Activated CD4-positive, alpha-beta T cell treated with anti-CD3 and anti-CD28 coated beads for 36 hours (primary cell): ENCODE measurements around the gene RNASE11. TPM values are rescaled to one million over a fixed set of nuclear protein-coding genes. Genes with fewer than 3 reads are reported as not detected.
"Not testable (repeated sequence)": the region's sequence is repeated elsewhere in the genome, so short reads cannot be mapped to it uniquely, and the experiment has no call there.

ENCODE experiments used
- ATAC-seq: fragments of 200-7000 bp; cut with Tn5 transposase; one replicate; pipeline ENCODE4 v1.10.0; 2021; ENCODE audit warnings: mild to moderate bottlenecking, moderate library complexity
- CTCF ChIA-PET: fragments of 350-600 bp; sonication (Branson Sonifier 250); formaldehyde crosslinking; loops from one replicate; lab custom pipeline; 2021; ENCODE audit warnings: antibody characterized with exemption; lab: Charles Lee
- POLR2A ChIA-PET: fragments of 350-600 bp; sonication (Branson Sonifier 250); formaldehyde crosslinking; loops from one replicate; lab custom pipeline; 2021; ENCODE audit warnings: antibody characterized with exemption, inconsistent platforms; lab: Charles Lee
- DNase-seq: peaks from one replicate; pipeline ENCODE4 v3.0.0-alpha.2; 2020
- H3K27ac Mint-ChIP-seq: one replicate; pipeline ENCODE4 v1.8.0; 2021; ENCODE audit warnings: mixed read lengths
- H3K27me3 Mint-ChIP-seq: one replicate; pipeline ENCODE4 v1.8.0; 2021; ENCODE audit warnings: mixed read lengths
- H3K36me3 Mint-ChIP-seq: one replicate; pipeline ENCODE4 v1.8.0; 2021; ENCODE audit warnings: low read depth, mixed read lengths
- H3K4me1 Mint-ChIP-seq: one replicate; pipeline ENCODE4 v1.8.0; 2021; ENCODE audit warnings: mixed read lengths
- H3K4me3 Mint-ChIP-seq: one replicate; pipeline ENCODE4 v1.8.0; 2021; ENCODE audit warnings: mild to moderate bottlenecking, moderate library complexity, mixed read lengths
- H3K9me3 Mint-ChIP-seq: one replicate; pipeline ENCODE4 v1.8.0; 2021; ENCODE audit warnings: low read depth, mixed read lengths
- intact Hi-C, 2 experiments: fragments of 100-400 bp; cut with DNase I in 1 of 2; cut with micrococcal nuclease in 1 of 2; formaldehyde crosslinking; loops; one replicate each; pipeline versions ENCODE4 v1.14.2 to v1.15.1; 2022 to 2024; cut with DNase I, micrococcal nuclease
- total RNA-seq, 2 experiments: library from RNA; stranded (reverse); gene quantifications; one replicate each; pipeline ENCODE4 v1.2.3, GENCODE V29; 2021

Gene RNASE11
- total RNA-seq, 2 experiments from 2014 or later: not detected

DNA sequence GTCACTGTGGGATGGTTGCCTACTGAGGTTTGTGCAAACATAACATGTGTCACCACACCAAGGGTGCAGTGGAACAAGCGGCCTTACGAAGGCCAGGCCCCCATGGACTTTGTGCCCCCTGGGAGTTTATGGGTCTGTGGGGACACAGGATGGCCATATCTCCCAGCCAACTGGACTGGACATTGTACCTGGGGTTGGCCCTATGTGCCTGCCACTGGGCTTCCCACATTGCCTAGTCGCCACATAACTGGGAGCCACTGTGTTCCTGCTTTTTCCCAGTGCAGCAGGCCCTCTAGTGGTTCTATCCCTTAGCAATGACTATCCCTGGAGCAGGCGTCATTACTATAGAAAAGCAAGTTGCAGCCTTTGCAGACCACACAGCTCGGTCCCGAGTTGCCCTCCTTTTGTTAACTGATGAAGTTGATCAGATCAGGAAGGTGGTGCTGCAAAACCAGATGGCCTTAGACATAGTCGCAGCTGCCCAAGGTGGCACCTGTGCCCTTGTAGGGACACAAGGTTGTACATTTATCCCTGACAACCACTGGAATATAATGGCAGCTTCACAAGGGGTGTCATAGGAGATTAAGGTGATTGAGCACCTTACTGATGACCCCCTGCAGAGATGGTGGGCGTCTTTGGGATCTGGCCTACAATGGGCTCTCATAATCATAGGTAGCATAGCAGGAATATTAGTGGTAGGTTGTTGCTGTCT lies 18.5 kb upstream of the RNASE11 start:
- ATAC-seq (no peak), DNase-seq (no peak)
- Mint-ChIP-seq H3K4me1 (peaks cover 3% of the 10 kb centered on the region), H3K4me3 (no peak overlapping the region), H3K9me3 (no peaks in the 10 kb centered on the region), H3K27me3 (no peaks in the 10 kb centered on the region), H3K36me3 (no peaks in the 10 kb centered on the region), H3K27ac (no peak overlapping the region)
- intact Hi-C loops: no loop called here
- ChIA-PET CTCF (interaction anchor here (0.5 to 5.0 kb wide), 4 partner anchors 85 to 280 kb away, joined by 3 to 61 read pairs (median 3); no protein-coding TSS in a partner anchor), POLR2A (interaction anchor here (0.7 to 1.4 kb wide), 2 partner anchors 86 to 136 kb away, joined by 3 to 5 read pairs; no protein-coding TSS in a partner anchor)

DNA sequence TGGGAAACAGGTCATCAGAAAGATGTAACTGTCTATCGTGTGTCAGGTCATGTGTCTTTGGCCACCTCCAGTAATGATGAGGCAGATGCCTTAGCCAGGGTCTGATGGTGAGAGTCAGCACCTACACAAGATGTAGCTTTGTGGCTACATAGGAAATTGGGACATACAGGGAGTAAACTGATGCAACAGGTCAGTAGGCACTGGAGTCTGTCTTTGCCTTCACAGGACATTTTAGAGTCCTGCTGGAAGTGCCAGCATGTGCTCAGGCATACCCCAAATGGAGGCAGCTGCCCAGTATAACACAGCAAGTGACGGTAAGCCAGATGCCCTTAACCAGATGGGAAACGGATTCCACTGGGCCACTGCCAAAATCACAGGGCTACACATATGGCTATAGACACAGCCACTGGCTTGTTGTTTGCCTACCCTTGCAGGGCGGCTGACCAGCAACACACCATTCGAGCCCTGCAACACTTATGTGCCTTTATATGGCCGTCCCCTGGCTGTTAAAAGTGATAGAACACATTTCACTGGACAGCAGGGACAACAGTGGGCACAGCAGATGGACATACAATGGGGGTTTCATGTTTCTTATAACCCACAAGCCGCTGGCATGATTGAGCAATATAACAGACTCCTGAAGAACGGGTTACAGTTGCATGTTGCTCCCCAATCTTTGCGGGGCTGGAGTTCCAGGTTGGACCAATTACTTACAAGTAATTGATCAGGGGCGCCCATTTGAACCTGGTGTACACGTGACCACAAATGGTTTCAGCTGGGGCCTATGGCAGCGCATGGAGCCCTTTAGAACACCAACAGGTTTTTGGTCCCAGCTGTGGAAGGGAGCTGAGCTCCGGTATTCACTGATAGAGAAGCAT lies 16.3 kb upstream of the RNASE11 start:
- Mint-ChIP-seq H3K27me3 (no peaks in the 10 kb centered on the region), H3K4me1 (peaks cover 3% of the 10 kb centered on the region), H3K9me3 (no peaks in the 10 kb centered on the region), H3K36me3 (no peaks in the 10 kb centered on the region), H3K27ac (no peak overlapping the region), H3K4me3 (no peak overlapping the region)
- ChIA-PET CTCF (interaction anchor here (1.4 kb wide), 1 partner anchor 19 kb away, joined by 3 read pairs; no protein-coding TSS in a partner anchor), POLR2A (no interaction called here)
- intact Hi-C loops: no loop called here
- DNase-seq: no peak
- ATAC-seq: no peak

DNA sequence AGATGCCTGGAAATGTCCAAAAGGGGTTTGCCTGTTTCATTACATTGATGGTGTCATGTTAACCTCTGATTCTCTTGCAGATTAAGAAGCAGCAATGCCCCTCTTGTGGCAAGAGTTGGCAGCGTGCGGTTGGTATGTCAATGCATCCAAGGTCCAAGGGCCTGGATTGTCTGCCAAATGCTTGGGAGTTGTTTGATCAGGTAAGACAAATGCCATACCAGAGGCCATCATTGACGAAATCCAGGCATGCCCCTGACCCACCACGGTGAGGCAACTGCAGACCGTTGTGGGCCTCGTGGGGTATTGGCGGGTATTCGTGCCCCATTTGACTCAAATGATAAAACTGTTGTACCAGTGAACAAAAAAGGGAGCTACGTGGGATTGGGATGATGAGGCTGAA lies 14.8 kb upstream of the RNASE11 start:
- peaks cover 3% of the 10 kb centered on the region for H3K4me1 Mint-ChIP-seq
- DNase-seq (no peak), ATAC-seq (no peak)
- intact Hi-C loops: no loop called here
- ChIA-PET CTCF (no interaction called here), POLR2A (no interaction called here)
- no peaks in the 10 kb centered on the region for H3K9me3 Mint-ChIP-seq
- H3K36me3 Mint-ChIP-seq: no peaks in the 10 kb centered on the region
- no peak overlapping the region for H3K27ac Mint-ChIP-seq
- H3K27me3 Mint-ChIP-seq: no peaks in the 10 kb centered on the region
- H3K4me3 Mint-ChIP-seq: no peak overlapping the region

DNA sequence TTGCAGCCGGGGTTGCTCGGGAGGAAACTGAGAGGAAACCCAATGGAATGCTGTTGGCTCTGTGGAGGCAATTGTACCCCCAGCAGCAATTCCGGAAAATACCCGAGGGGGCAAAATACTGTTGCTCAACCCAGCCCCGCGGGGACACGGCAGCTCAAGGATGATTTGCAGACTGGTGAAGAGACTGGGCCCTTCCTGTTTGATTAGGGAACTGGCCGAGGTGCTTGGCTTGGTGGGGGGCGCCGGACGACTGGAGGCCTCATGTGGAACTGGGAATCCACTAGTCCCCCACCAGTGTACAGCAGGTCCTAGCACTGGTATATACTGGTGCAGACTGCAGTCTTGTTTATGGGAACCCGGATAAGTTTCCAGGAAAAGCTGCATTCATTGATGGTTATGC lies 13.7 kb upstream of the RNASE11 start:
- Mint-ChIP-seq H3K4me1 (no peaks in the 10 kb centered on the region), H3K4me3 (no peak overlapping the region), H3K36me3 (no peaks in the 10 kb centered on the region), H3K9me3 (no peaks in the 10 kb centered on the region), H3K27ac (no peak overlapping the region), H3K27me3 (no peaks in the 10 kb centered on the region)
- intact Hi-C loops: no loop called here
- DNase-seq (no peak), ATAC-seq (no peak)
- POLR2A ChIA-PET: no interaction called here
- CTCF ChIA-PET: no interaction called here

DNA sequence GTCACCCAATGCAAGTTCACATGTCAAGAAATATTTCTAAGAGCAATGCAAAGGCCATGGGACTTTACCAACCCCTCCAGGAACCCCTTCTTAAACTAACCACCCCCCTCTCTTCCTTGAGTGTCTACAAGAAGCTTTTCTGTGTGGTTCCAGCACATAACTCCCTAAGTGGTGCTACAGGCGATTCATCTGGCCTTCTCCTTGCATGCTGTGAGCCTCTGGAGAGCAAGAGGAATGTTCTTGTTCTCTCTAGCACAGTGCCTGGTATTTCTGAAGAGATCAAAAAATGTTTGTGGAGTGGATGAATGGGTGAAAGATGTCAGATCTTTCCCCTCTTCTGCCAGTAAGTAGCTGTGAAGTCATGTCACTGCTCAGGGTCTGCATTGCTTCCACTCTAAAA lies 9.3 kb upstream of the RNASE11 start:
- ATAC-seq (no peak), DNase-seq (no peak)
- no peaks in the 10 kb centered on the region for H3K4me1 Mint-ChIP-seq
- H3K9me3 Mint-ChIP-seq: no peaks in the 10 kb centered on the region
- CTCF ChIA-PET: interaction anchor here (0.5 to 1.4 kb wide), 3 partner anchors 8 to 78 kb away, joined by 3 to 4 read pairs (median 3); no protein-coding TSS in a partner anchor
- H3K36me3 Mint-ChIP-seq: no peaks in the 10 kb centered on the region
- no peaks in the 10 kb centered on the region for H3K27me3 Mint-ChIP-seq
- no peak overlapping the region for H3K4me3 Mint-ChIP-seq
- POLR2A ChIA-PET: no interaction called here
- intact Hi-C loops: no loop called here
- no peak overlapping the region for H3K27ac Mint-ChIP-seq

DNA sequence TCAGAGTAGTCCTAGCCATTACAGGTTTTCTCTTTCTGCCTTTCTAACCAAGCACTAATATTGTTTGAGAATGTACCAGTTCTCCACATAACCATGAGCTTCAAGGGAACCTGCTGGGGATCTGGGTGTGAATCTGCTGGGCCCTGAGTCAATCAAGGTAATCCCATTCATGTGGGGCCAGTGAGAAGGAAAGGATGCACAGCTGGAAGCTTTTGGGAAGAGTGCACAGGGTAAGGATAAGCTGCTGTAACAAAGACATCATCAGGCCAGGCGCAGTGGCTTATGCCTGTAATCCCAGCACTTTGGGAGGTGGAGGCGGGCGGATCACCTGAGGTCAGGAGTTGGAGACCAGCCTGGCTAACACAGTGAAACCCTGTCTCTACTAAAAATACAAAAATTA lies 7.9 kb upstream of the RNASE11 start:
- H3K27ac Mint-ChIP-seq, H3K27me3 Mint-ChIP-seq, H3K4me3 Mint-ChIP-seq, intact Hi-C loops, DNase-seq, H3K36me3 Mint-ChIP-seq, H3K4me1 Mint-ChIP-seq, ATAC-seq, POLR2A ChIA-PET, H3K9me3 Mint-ChIP-seq: not testable (repeated sequence)
- CTCF ChIA-PET: interaction anchor here (0.6 to 1.4 kb wide), 3 partner anchors 10 to 688 kb away, joined by 3 to 4 read pairs (median 3); no protein-coding TSS in a partner anchor

DNA sequence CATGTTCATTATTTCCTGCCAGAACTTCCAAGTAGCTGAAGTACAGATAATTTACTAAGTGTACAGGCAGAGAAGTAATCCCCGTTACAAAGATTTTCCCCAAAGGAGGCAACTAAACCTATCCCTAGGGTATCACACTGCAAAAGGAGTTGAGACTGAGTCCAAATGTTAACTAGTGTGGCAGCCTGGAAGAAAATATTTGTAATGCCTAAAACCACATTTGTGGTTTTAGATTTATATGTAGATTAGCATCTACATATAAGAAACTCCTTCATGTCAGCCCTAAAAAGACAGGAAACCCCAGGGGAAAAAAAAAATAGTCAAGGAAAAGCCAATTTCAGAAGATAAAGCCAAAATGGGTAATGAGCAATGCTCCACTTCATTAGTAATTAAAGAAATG lies 4.8 kb upstream of the RNASE11 start:
- POLR2A ChIA-PET: no interaction called here
- Mint-ChIP-seq H3K4me1 (peaks cover 2% of the 10 kb centered on the region), H3K27me3 (no peaks in the 10 kb centered on the region), H3K27ac (no peak overlapping the region), H3K36me3 (no peaks in the 10 kb centered on the region), H3K4me3 (no peak overlapping the region), H3K9me3 (no peaks in the 10 kb centered on the region)
- ATAC-seq (no peak), DNase-seq (no peak)
- intact Hi-C loops: no loop called here
- CTCF ChIA-PET: interaction anchor here (0.7 kb wide), 1 partner anchor 125 kb away, joined by 4 read pairs; no protein-coding TSS in a partner anchor

DNA sequence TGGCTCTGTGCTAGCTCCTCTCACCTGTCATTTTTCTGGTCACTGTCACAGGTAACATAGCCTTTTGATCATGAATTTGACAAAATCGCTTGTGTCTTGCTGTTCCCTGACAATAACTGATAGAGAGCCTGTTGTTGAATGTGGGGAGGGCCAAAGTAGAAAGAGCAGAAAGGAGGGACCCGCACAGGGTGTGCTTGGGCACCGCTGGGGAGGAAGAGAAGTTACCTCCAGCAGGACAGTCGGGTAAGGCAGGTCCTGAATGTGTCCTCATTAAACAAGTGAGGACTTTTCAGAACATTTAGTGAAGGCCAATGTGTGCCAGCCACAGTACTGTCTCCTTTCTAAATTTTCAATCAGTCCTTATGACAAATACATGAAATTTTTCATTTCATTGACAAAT lies 3.4 kb upstream of the RNASE11 start, which contains the start of gene RNASE12:
TSS of gene RNASE12 (minus strand) at position 142 of the 400 bp plus-strand sequence. CDS start 653 bp downstream, outside the sequence.
- ChIA-PET CTCF (no interaction called here), POLR2A (no interaction called here)
- H3K4me3 Mint-ChIP-seq: no peak within 1 kb of the TSS
- ATAC-seq (no peak), DNase-seq (no peak)
- peaks cover 2% of the 10 kb centered on the region for H3K4me1 Mint-ChIP-seq
- intact Hi-C loops: no loop called here
- H3K27ac Mint-ChIP-seq: no peak within 1 kb of the TSS
- no peaks in the 10 kb centered on the region for H3K27me3 Mint-ChIP-seq
- no peaks in the 10 kb centered on the region for H3K36me3 Mint-ChIP-seq
- H3K9me3 Mint-ChIP-seq: no peaks in the 10 kb centered on the region

DNA sequence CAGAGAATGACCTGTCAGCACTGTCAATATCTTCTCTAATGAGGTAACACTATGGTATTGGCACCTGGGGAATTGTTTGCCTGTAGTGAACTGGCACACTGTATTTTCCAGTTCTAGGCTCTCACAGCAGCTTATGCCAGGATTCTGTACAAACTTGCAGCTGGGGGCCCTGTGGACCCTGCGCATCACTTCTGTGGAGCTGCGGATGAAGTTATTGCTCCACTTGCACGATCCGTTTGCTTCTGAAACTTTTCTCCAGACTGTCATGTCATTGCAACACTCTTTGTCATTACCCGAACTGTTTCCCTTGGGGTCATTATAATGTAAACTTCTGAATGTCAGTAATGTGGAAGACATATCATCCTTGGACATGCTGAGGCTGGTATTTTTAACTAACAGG lies 3.9 kb downstream of the RNASE11 start:
- intact Hi-C loops: no loop called here
- Mint-ChIP-seq H3K4me1 (peaks cover 2% of the 10 kb centered on the region), H3K27ac (no peak overlapping the region), H3K27me3 (peaks cover 6% of the 10 kb centered on the region), H3K9me3 (no peaks in the 10 kb centered on the region), H3K4me3 (no peak overlapping the region), H3K36me3 (no peaks in the 10 kb centered on the region)
- no peak for DNase-seq
- ChIA-PET POLR2A (no interaction called here), CTCF (interaction anchor here (1.7 kb wide), 1 partner anchor 10 kb away, joined by 3 read pairs; no protein-coding TSS in a partner anchor)
- ATAC-seq: no peak

DNA sequence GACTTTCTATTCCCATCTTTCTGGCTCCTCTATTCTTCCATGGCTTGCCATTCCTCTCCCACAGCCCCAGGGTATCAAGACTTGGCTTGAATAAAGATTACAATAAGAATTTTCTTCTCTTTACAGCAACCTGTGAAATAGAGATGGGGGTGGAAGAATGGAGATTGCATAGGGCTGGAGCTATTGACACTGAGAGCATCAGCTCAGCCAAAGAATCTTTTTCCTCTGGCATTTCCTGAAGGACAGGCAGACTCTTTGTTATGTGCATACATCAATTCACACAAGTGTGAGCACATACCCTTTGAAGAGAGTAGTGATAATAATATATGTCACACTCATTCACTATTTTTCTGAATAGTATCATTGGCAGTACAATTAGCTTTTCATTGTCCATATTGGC lies 4.7 kb downstream of the RNASE11 start:
- peaks cover 2% of the 10 kb centered on the region for H3K4me1 Mint-ChIP-seq
- no peak overlapping the region for H3K4me3 Mint-ChIP-seq
- H3K27me3 Mint-ChIP-seq: peaks cover 6% of the 10 kb centered on the region
- no peaks in the 10 kb centered on the region for H3K9me3 Mint-ChIP-seq
- H3K27ac Mint-ChIP-seq: no peak overlapping the region
- CTCF ChIA-PET: interaction anchor here (1.1 to 1.7 kb wide), 2 partner anchors 9 to 25 kb away, joined by 3 to 5 read pairs; no protein-coding TSS in a partner anchor
- no peak for ATAC-seq
- POLR2A ChIA-PET: no interaction called here
- intact Hi-C loops: no loop called here
- H3K36me3 Mint-ChIP-seq: no peaks in the 10 kb centered on the region
- DNase-seq: no peak

DNA sequence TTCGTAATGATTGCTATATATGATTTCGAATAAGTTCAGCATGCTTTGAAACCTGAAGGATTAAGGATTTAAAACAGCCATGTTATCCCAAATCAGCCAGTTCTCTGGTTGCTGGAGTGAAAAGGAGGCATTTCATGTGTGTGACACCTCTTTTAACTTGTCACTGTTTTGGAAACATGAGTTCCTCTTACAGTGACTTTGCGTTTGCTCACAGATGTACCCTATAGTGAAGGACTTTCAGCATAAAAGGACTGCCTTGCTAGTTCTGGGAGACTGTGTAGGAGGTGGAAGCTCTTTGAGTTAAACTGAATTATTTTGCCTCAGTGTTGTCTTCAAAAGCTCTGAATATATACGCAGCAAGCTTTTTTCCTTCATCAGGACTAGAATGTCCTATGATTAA lies 7.6 kb downstream of the RNASE11 start:
- H3K4me3 Mint-ChIP-seq: no peak overlapping the region
- no peak for DNase-seq
- ChIA-PET CTCF (interaction anchor here (0.6 kb wide), 1 partner anchor 50 kb away, joined by 4 read pairs; no protein-coding TSS in a partner anchor), POLR2A (no interaction called here)
- no peak for ATAC-seq
- no peak overlapping the region for H3K27ac Mint-ChIP-seq
- H3K36me3 Mint-ChIP-seq: no peaks in the 10 kb centered on the region
- intact Hi-C loops: no loop called here
- no peaks in the 10 kb centered on the region for H3K9me3 Mint-ChIP-seq
- H3K4me1 Mint-ChIP-seq: no peaks in the 10 kb centered on the region
- H3K27me3 Mint-ChIP-seq: peaks cover 2% of the 10 kb centered on the region
